Spleen (tissue), 11 donors: ENCODE results near the gene LRRC59. TPM values are rescaled to one million over a fixed set of nuclear protein-coding genes. Genes with fewer than 3 reads are reported as not detected.

Experiments used
- DNase-seq: peaks from one replicate; pipeline ENCODE4 v3.0.0-alpha.2; 2020
- H3K27ac ChIP-seq, 8 donors: fragments of 200-600 bp; sonication (generic) in 7 of 8; 1 replicate in 4 of 8; 2 replicates in 4 of 8; pipeline versions ENCODE4 v1.5.0 to v1.8.0; 2016 to 2021; ENCODE audit warnings: inconsistent platforms in 4 of 8, mild to moderate bottlenecking in 4 of 8, moderate library complexity in 1 of 8
- H3K27me3 ChIP-seq, 7 donors: fragments of 200-600 bp; sonication (generic) in 6 of 7; replicated peaks in 1 of 7; 1 replicate in 4 of 7; 2 replicates in 3 of 7; pipeline versions ENCODE4 v1.5.0 to v1.8.0; 2016 to 2021; ENCODE audit warnings: inconsistent platforms in 3 of 7, mild to moderate bottlenecking in 1 of 7
- H3K36me3 ChIP-seq, 6 donors: fragments of 200-600 bp; sonication (generic) in 5 of 6; 1 replicate in 4 of 6; 2 replicates in 2 of 6; pipeline versions ENCODE4 v1.5.0 to v1.8.0; 2016 to 2021; ENCODE audit warnings: inconsistent platforms in 2 of 6
- H3K4me1 ChIP-seq, 6 donors: fragments of 200-600 bp; sonication (generic) in 5 of 6; 1 replicate in 3 of 6; 2 replicates in 3 of 6; pipeline versions ENCODE4 v1.5.0 to v1.8.0; 2016 to 2021; ENCODE audit warnings: inconsistent platforms in 3 of 6
- H3K4me3 ChIP-seq, 8 donors: fragments of 200-600 bp; sonication (generic) in 7 of 8; 1 replicate in 4 of 8; 2 replicates in 4 of 8; pipeline versions ENCODE4 v1.5.0 to v1.8.0; 2016 to 2021; ENCODE audit warnings: inconsistent platforms in 4 of 8, mild to moderate bottlenecking in 4 of 8, moderate library complexity in 2 of 8
- H3K9me3 ChIP-seq, 8 donors: fragments of 200-600 bp; sonication (generic) in 7 of 8; 1 replicate in 4 of 8; 2 replicates in 4 of 8; pipeline versions ENCODE4 v1.5.0 to v1.8.0; 2016 to 2021; ENCODE audit warnings: inconsistent platforms in 4 of 8
- POLR2A ChIP-seq, 3 donors: fragments of 450-650 bp; IDR thresholded peaks; one replicate each; pipeline ENCODE4 v1.5.1; 2017; ENCODE audit warnings: antibody characterized with exemption in 3 of 3, mild to moderate bottlenecking in 1 of 3
- POLR2AphosphoS5 ChIP-seq, 3 donors: sonication (generic); formaldehyde crosslinking; IDR thresholded peaks; one replicate each; pipeline ENCODE4 v1.5.1; 2017; ENCODE audit warnings: antibody characterized with exemption in 3 of 3
- WGBS, 5 donors: extraction: QIAGEN DNeasy Blood & Tissue Kit in 3 of 5; methylation state at CpG; one replicate each; pipeline versions ENCODE4 v1.1.5 to v1.1.7; 2013 to 2018; 5-methylcytosine and 5-hydroxymethylcytosine counted together
- intact Hi-C: fragments of 100-400 bp; cut with DNase I; formaldehyde crosslinking; loops from one replicate; pipeline ENCODE4 v1.15.0; 2023; ENCODE audit warnings: low total_unique reads
- polyA plus RNA-seq, 3 donors: library from polyadenylated mRNA; stranded (reverse); fragments of 200-250 nt; gene quantifications; one replicate each; pipeline ENCODE4 v1.2.1, GENCODE V29; 2013
- total RNA-seq, 7 donors: library from RNA; depleted of rRNA in 3 of 7; stranded (reverse); fragments of >200 nt in 3 of 7; fragmentation: NEBNext Ultra II Directional in 4 of 7; extraction: Animal tissue kit (Norgen Biotek cat#: 25700) in 4 of 7; gene quantifications; one replicate each; pipeline versions ENCODE4 v1.1.0 to v1.2.1, GENCODE V29; 2016 to 2021
- TF ChIP-seq, protein P1 (sequence below), 11 experiments: fragments of 200-600 bp in 7 of 11; fragments of 450-650 bp in 4 of 11; sonication (generic) in 4 of 11; IDR thresholded peaks in 8 of 11; conservative IDR thresholded peaks in 3 of 11; 1 replicate in 7 of 11; 2 replicates in 4 of 11; pipeline versions ENCODE4 v1.4.0 to v1.8.0; 2016 to 2021; ENCODE audit warnings: antibody characterized with exemption in 11 of 11, inconsistent platforms in 4 of 11, mild to moderate bottlenecking in 1 of 11
- donor health status: healthy with polysubstance abuse.
- donor health status: DM: no; HTN: no; CAD: no; lungs with moderate emphysema.
- donor health status: DM: no; HTN: no; CAD: no.
- donor health status: Bipolar disorder and iron deficiency.
- donor health status: healthy.
- donor health status: DM: no; HTN: no; CAD: no.
- donor health status: DM: yes; HTN: yes; CAD: no.

LRRC59 gene
- total and polyA plus RNA-seq, 10 donors: 12.5 to 71.3 (median 46.1) TPM

DNA sequence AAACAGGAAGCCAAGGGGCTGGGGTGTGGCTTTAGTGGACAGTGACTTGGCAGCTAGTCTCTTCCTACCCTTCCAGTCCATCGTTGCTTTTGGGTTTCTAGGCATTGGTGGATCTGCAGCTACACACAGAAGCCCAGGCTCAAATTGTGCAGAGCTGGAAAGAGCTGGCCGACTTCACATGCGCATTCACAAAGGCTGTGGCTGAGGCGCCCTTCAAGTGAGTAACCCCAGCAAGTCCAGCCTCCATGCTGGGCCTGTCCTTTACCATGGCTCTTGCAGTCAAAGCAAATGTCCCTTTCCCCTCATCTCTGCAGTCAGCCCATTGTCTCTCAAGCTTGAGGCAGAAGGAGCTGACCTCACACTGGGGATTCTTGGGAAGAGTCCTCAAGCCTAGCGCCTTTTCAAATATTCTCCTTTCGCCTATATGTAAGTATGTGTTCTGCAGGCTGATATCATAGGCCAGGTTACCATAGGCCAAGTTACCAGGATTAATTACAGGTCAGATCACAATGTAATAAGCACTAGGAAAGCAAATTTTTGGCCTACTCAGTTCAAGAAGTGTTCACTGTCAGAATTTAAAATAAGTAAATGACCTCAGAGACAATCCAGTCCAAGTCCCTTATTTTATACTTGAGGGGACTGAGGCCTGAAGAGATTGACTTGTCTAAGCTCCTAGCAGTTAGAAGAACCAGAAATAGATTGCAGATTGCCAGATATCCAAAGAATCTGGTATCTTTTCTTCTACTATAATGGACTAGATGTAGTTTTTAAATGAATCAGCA is 17.8 kb downstream of the LRRC59 start:
- H3K36me3 ChIP-seq: peaks cover 7 to 64% (median 46%) of the 10 kb centered on the region in 6 donors
- TF ChIP-seq POLR2AphosphoS5 (IDR thresholded peaks at IDR 0.05) (no peak), POLR2A (IDR thresholded peaks at IDR 0.05) (no peak)
- TF ChIP-seq, protein P1, sequence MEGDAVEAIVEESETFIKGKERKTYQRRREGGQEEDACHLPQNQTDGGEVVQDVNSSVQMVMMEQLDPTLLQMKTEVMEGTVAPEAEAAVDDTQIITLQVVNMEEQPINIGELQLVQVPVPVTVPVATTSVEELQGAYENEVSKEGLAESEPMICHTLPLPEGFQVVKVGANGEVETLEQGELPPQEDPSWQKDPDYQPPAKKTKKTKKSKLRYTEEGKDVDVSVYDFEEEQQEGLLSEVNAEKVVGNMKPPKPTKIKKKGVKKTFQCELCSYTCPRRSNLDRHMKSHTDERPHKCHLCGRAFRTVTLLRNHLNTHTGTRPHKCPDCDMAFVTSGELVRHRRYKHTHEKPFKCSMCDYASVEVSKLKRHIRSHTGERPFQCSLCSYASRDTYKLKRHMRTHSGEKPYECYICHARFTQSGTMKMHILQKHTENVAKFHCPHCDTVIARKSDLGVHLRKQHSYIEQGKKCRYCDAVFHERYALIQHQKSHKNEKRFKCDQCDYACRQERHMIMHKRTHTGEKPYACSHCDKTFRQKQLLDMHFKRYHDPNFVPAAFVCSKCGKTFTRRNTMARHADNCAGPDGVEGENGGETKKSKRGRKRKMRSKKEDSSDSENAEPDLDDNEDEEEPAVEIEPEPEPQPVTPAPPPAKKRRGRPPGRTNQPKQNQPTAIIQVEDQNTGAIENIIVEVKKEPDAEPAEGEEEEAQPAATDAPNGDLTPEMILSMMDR (IDR thresholded peaks at IDR 0.05 in 8 of 11, conservative IDR thresholded peaks at IDR 0.05 in 3 of 11): no peak
- H3K27me3 ChIP-seq: no peaks in the 10 kb centered on the region
- no peak overlapping the region for H3K27ac ChIP-seq
- H3K9me3 ChIP-seq: no peaks in the 10 kb centered on the region
- no peak overlapping the region for H3K4me3 ChIP-seq
- intact Hi-C loops: loop anchor here (10.0 kb wide), 1 partner anchor 95 kb away; the partner anchor contains the start of gene RSAD1
- no peaks in the 10 kb centered on the region for H3K4me1 ChIP-seq
- 88 to 93% (median 92%) methylated on average over 6 of the region's 6 CpGs for WGBS, 5 donors
- peak; percentile 36 for DNase-seq

DNA sequence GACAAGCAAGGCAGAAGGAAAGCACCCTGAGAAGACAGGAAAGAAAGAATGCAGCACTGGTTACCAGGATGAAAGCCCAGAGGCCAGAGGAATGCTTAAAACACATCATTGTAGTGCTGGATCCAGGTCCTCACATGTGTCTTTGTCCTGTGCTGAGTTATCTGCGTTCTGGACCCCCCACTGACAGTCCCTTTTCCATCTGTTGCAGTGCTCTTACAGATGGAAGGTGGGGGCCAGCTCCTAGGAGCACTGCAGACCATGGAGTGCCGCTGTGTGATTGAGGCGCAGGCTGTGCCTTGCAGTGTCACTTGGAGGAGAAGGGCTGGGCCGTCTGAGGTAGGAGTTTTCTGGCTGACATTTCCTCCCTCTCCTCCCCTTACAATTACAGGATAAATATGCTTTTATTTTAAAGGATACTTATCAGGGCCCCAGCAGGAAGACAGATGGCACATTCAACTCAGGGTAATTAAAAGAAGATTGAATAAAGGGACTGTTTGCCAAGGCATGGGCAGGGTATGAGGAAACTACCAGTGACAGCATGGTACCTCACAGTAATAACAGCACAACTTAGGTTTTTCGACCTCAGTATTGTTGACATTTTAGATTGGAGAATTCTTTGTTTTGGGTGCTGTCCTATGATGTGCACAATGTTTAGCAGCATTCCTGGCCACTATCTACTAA is 21.3 kb downstream of the LRRC59 start:
- intact Hi-C loops: loop anchor here (10.0 kb wide), 1 partner anchor 99 kb away; the partner anchor contains the start of gene RSAD1
- 84 to 92% (median 87%) methylated on average over 5 of the region's 5 CpGs for WGBS, 5 donors
- H3K4me1 ChIP-seq: peaks cover 8 to 28% (median 22%) of the 10 kb centered on the region in 6 donors
- TF ChIP-seq, protein P1 (IDR thresholded peaks at IDR 0.05 in 8 of 11, conservative IDR thresholded peaks at IDR 0.05 in 3 of 11): no peak
- no peak for TF ChIP-seq POLR2A (IDR thresholded peaks at IDR 0.05)
- TF ChIP-seq POLR2AphosphoS5 (IDR thresholded peaks at IDR 0.05): no peak
- H3K9me3 ChIP-seq: no peaks in the 10 kb centered on the region
- no peak for DNase-seq
- no peak overlapping the region for H3K27ac ChIP-seq
- H3K27me3 ChIP-seq: no peaks in the 10 kb centered on the region
- H3K36me3 ChIP-seq: peaks cover 0 to 33% (median 11%) of the 10 kb centered on the region in 6 donors
- H3K4me3 ChIP-seq: no peak overlapping the region

DNA sequence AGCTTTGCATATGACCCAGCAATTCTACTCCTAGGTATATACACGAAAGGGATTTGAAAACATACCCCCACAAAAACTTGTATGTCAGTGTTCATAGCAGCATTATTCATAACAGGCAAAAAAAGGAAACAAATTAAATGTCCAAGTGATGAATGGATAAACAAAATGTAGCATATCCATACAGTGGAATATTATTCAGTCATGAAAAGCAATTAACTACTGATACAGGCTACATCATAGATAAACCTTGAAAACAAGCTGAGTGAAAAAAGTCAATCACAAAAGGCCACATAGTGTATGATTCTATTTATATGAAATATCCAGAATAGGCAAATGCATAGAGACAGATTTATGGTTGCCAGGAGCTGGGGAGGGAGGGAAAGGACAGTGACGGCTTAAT is 23.6 kb downstream of the LRRC59 start:
- Histone ChIP-seq H3K36me3 (peaks cover 4 to 33% (median 21%) of the 10 kb centered on the region in 6 donors), H3K27me3 (no peaks in the 10 kb centered on the region), H3K4me1 (peaks cover 8 to 43% (median 28%) of the 10 kb centered on the region in 6 donors), H3K9me3 (no peaks in the 10 kb centered on the region), H3K27ac (no peak overlapping the region), H3K4me3 (peak overlapping the region in 3 of 8 donors; percentile 69 to 87 (median 79))
- TF ChIP-seq POLR2AphosphoS5 (IDR thresholded peaks at IDR 0.05) (no peak), POLR2A (IDR thresholded peaks at IDR 0.05) (no peak)
- TF ChIP-seq, protein P1 (IDR thresholded peaks at IDR 0.05 in 8 of 11, conservative IDR thresholded peaks at IDR 0.05 in 3 of 11): no peak
- 81 to 91% (median 87%) methylated on average over 2 of the region's 2 CpGs for WGBS, 5 donors
- intact Hi-C loops: loop anchor here (10.0 kb wide), 1 partner anchor 101 kb away; the partner anchor contains the start of gene RSAD1
- no peak for DNase-seq
